PFSK-1 (cell line): Measurements from ENCODE around the gene C2orf76.

Experiments used
- FOXP2 ChIP-seq: optimal IDR thresholded peaks from 2 replicates; pipeline ENCODE3; 2011; ENCODE audit warnings: borderline replicate concordance, control low read depth, inconsistent platforms; ENCODE audit not compliant: insufficient read depth; ENCODE audit errors: extremely low read length, extremely low read depth
- POLR2AphosphoS5 ChIP-seq: IDR thresholded peaks from 2 replicates; pipeline ENCODE4 v1.6.1; 2012; ENCODE audit warnings: low read depth, mild to moderate bottlenecking, control low read depth, low read length, moderate library complexity
- REST ChIP-seq, 2 experiments: IDR thresholded peaks; 2 replicates each; pipeline versions ENCODE4 v1.6.1 to v1.8.0; 2011 to 2012; ENCODE audit warnings: low read depth in 2 of 2, low read length in 2 of 2, control low read depth in 1 of 2, inconsistent platforms in 1 of 2, mild to moderate bottlenecking in 1 of 2, moderate library complexity in 1 of 2; ENCODE audit not compliant: insufficient read depth in 1 of 2
- SIN3A ChIP-seq: IDR thresholded peaks from 2 replicates; pipeline ENCODE4 v1.6.1; 2012; ENCODE audit warnings: mild to moderate bottlenecking, low read length, moderate library complexity, borderline replicate concordance; ENCODE audit not compliant: insufficient read depth
- TAF1 ChIP-seq: IDR thresholded peaks from 2 replicates; pipeline ENCODE4 v1.6.1; 2012; ENCODE audit warnings: low read length, control low read depth, borderline replicate concordance; ENCODE audit not compliant: insufficient read depth

The C2orf76 gene

GRCh38 chr2:119301413-119301812, 65.2 kb downstream of the C2orf76 start:
- no peak for TF ChIP-seq POLR2AphosphoS5
- no peak for TF ChIP-seq FOXP2
- no peak for TF ChIP-seq TAF1
- no peak for TF ChIP-seq SIN3A

GRCh38 chr2:119295688-119296375, 70.8 kb downstream of the C2orf76 start:
- TF ChIP-seq REST (IDR thresholded peaks at IDR 0.05; ENCODE audit: insufficient read depth in 1 of 2, low read depth in 2 of 2, low read length in 2 of 2) (no peak), POLR2AphosphoS5 (no peak), FOXP2 (no peak), TAF1 (no peak), SIN3A (no peak)

- TF ChIP-seq REST (IDR thresholded peaks at IDR 0.05; ENCODE audit: insufficient read depth in 1 of 2, low read depth in 2 of 2, low read length in 2 of 2) = no peak
- TF ChIP-seq FOXP2 = no peak
Measured at GRCh38 chr2:119294671-119295070, 72.0 kb downstream of the C2orf76 start.

- no peak for TF ChIP-seq REST (IDR thresholded peaks at IDR 0.05; ENCODE audit: insufficient read depth in 1 of 2, low read depth in 2 of 2, low read length in 2 of 2)
- TF ChIP-seq TAF1 = no peak
- no peak for TF ChIP-seq SIN3A
- TF ChIP-seq FOXP2 = no peak
- no peak for TF ChIP-seq POLR2AphosphoS5
Measured at GRCh38 chr2:119293900-119294299, 72.7 kb downstream of the C2orf76 start.

GRCh38 chr2:119293254-119293653, 73.4 kb downstream of the C2orf76 start:
- no peak for TF ChIP-seq FOXP2
- TF ChIP-seq POLR2AphosphoS5 = no peak
- TF ChIP-seq REST (IDR thresholded peaks at IDR 0.05; ENCODE audit: insufficient read depth in 1 of 2, low read depth in 2 of 2, low read length in 2 of 2) = no peak
- no peak for TF ChIP-seq SIN3A
- TF ChIP-seq TAF1 = no peak

- TF ChIP-seq TAF1 = no peak
- no peak for TF ChIP-seq FOXP2
- TF ChIP-seq REST (IDR thresholded peaks at IDR 0.05; ENCODE audit: insufficient read depth in 1 of 2, low read depth in 2 of 2, low read length in 2 of 2) = no peak
- no peak for TF ChIP-seq POLR2AphosphoS5
- no peak for TF ChIP-seq SIN3A
Measured at GRCh38 chr2:119292226-119292625, 74.4 kb downstream of the C2orf76 start.
